GM12864 (cell line): ENCODE measurements around the gene RGS11.

Experiments used
- DNase-seq: peaks from one replicate; pipeline ENCODE4 v3.0.0-alpha.2; 2011; ENCODE audit warnings: low read depth
- H3K4me3 ChIP-seq: 2 replicates; pipeline ENCODE4 v1.5.1; 2011; ENCODE audit warnings: mild to moderate bottlenecking, low read depth, low read length, control low read depth
- CTCF ChIP-seq: IDR thresholded peaks from 2 replicates; pipeline ENCODE4 v1.5.1; 2011; ENCODE audit warnings: low read depth, mild to moderate bottlenecking, moderate library complexity, low read length, control low read depth, inconsistent platforms; ENCODE audit errors: missing control alignments

RGS11 gene

GRCh38 chr16:307691-308312 lies 32.1 kb upstream of the RGS11 start:
- no peak for DNase-seq
- no peak for TF ChIP-seq CTCF
- H3K4me3 ChIP-seq: no peak overlapping the region

GRCh38 chr16:306911-307370 lies 31.2 kb upstream of the RGS11 start:
- no peak overlapping the region for H3K4me3 ChIP-seq
- no peak for TF ChIP-seq CTCF
- no peak for DNase-seq

- no peak for TF ChIP-seq CTCF
- H3K4me3 ChIP-seq: no peak overlapping the region
- DNase-seq: no peak
These were observed 30.3 kb upstream of the RGS11 start for GRCh38 chr16:305916-306626.

GRCh38 chr16:303760-304505 lies 28.2 kb upstream of the RGS11 start:
- TF ChIP-seq CTCF: no peak
- no peak overlapping the region for H3K4me3 ChIP-seq
- no peak for DNase-seq

GRCh38 chr16:301950-302349 lies 26.2 kb upstream of the RGS11 start:
- H3K4me3 ChIP-seq: no peak overlapping the region
- no peak for TF ChIP-seq CTCF
- DNase-seq: no peak

GRCh38 chr16:301235-301634 lies 25.5 kb upstream of the RGS11 start:
- DNase-seq: no peak
- H3K4me3 ChIP-seq: no peak overlapping the region
- no peak for TF ChIP-seq CTCF
